Osteocyte (in vitro differentiated cells): Measurements from ENCODE around the gene MXI1. TPM values are rescaled to one million over a fixed set of nuclear protein-coding genes. Genes with fewer than 3 reads are reported as not detected.

Experiments
- DNase-seq: peaks from one replicate; pipeline ENCODE4 v3.0.0; 2021; ENCODE audit warnings: mixed read lengths; ENCODE audit not compliant: unreplicated experiment; ENCODE audit errors: extremely low spot score
- H3K27ac Mint-ChIP-seq: one replicate; pipeline ENCODE4 v1.8.0; 2021; ENCODE audit warnings: mild to moderate bottlenecking, mixed read lengths; ENCODE audit not compliant: unreplicated experiment
- H3K27me3 Mint-ChIP-seq: one replicate; pipeline ENCODE4 v1.8.0; 2021; ENCODE audit warnings: mixed read lengths; ENCODE audit not compliant: unreplicated experiment
- H3K36me3 Mint-ChIP-seq: one replicate; pipeline ENCODE4 v1.8.0; 2021; ENCODE audit warnings: mixed read lengths; ENCODE audit not compliant: unreplicated experiment
- H3K4me1 Mint-ChIP-seq: one replicate; pipeline ENCODE4 v1.8.0; 2021; ENCODE audit warnings: mixed read lengths; ENCODE audit not compliant: unreplicated experiment
- H3K4me3 Mint-ChIP-seq: one replicate; pipeline ENCODE4 v1.8.0; 2021; ENCODE audit warnings: mild to moderate bottlenecking, moderate library complexity, mixed read lengths; ENCODE audit not compliant: unreplicated experiment
- H3K9me3 Mint-ChIP-seq: one replicate; pipeline ENCODE4 v1.8.0; 2021; ENCODE audit warnings: mixed read lengths; ENCODE audit not compliant: unreplicated experiment
- CTCF ChIP-seq: fragments of 200-600 bp; sonication (generic); IDR thresholded peaks from 2 replicates; pipeline ENCODE4 v1.5.0; 2021; ENCODE audit warnings: antibody characterized with exemption, mild to moderate bottlenecking, moderate library complexity
- total RNA-seq: library from RNA; stranded (reverse); gene quantifications from 2 replicates; pipeline ENCODE4 v1.2.1, GENCODE V29; 2021

The MXI1 gene
- total RNA-seq, 1 donor from 2014 or later, result 32.2 TPM

- H3K9me3 Mint-ChIP-seq, result no peaks in the 10 kb centered on the region
- peaks cover 7% of the 10 kb centered on the region for H3K4me1 Mint-ChIP-seq
- no peak overlapping the region for H3K4me3 Mint-ChIP-seq
Measured at GRCh38 chr10:110168601-110169481, 38.6 kb upstream of the MXI1 start.

GRCh38 chr10:110169586-110169985 is 37.8 kb upstream of the MXI1 start:
- Mint-ChIP-seq H3K4me1 (peaks cover 7% of the 10 kb centered on the region), H3K36me3 (no peaks in the 10 kb centered on the region), H3K27ac (no peak overlapping the region), H3K4me3 (no peak overlapping the region), H3K27me3 (peaks cover 63% of the 10 kb centered on the region), H3K9me3 (no peaks in the 10 kb centered on the region)
- peak; percentile 30 for DNase-seq
- TF ChIP-seq CTCF, result no peak

More at GRCh38 chr10:110168601-110169481, 38.6 kb upstream of the MXI1 start:
- Mint-ChIP-seq H3K36me3 (no peaks in the 10 kb centered on the region), H3K27ac (no peak overlapping the region), H3K27me3 (peaks cover 68% of the 10 kb centered on the region)
- peak; percentile 56 for DNase-seq
- TF ChIP-seq CTCF, result no peak

GRCh38 chr10:110170142-110170971 is 37.0 kb upstream of the MXI1 start:
- TF ChIP-seq CTCF, result no peak
- Mint-ChIP-seq H3K27me3 (peaks cover 63% of the 10 kb centered on the region), H3K36me3 (no peaks in the 10 kb centered on the region), H3K9me3 (no peaks in the 10 kb centered on the region), H3K4me1 (peaks cover 7% of the 10 kb centered on the region), H3K4me3 (no peak overlapping the region), H3K27ac (no peak overlapping the region)
- peak; percentile 62 for DNase-seq

DNA sequence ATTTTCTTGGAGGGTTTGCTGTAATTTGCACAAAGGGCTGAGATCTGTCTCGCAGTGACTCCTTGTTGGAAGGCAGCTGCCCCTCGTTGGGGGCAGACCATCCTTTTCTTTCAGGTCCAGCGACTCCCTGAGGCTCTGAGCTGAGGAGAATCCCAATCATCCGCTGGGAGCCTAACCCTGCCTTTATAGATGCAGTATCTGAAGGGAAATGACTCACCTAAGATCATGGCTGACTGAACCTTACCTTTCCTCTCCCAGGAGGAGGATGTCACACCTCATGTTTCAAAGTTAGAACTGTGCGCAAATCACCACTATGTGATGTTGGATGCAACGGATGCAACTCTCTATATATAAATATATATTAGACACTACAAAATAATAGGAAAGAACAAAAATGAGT is 36.4 kb upstream of the MXI1 start:
- Mint-ChIP-seq H3K4me1 (peaks cover 7% of the 10 kb centered on the region), H3K36me3 (no peaks in the 10 kb centered on the region), H3K27ac (no peak overlapping the region), H3K27me3 (peaks cover 56% of the 10 kb centered on the region), H3K9me3 (no peaks in the 10 kb centered on the region), H3K4me3 (no peak overlapping the region)
- no peak for TF ChIP-seq CTCF
- DNase-seq, result peak; percentile 23

DNA sequence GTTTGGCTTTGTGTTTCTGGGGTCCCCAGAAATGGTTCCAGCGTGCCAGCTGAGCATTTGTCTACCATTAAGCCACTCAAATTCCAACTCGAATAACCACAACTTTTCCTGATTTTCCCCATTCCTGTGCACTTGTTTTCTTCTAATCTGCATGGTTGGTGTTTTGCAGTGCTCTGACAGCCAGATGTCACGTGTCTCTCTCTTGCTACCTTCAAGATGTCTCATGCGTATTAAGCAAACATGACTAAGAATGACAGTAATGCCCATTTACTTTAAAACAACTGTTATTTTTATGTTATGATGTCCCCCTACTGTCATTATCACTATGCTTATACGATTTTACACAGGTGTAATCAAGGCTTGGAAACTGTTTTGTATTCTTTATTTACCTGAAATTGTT is 35.2 kb upstream of the MXI1 start:
- no peak for TF ChIP-seq CTCF
- no peaks in the 10 kb centered on the region for H3K36me3 Mint-ChIP-seq
- H3K27me3 Mint-ChIP-seq, result peaks cover 51% of the 10 kb centered on the region
- H3K4me3 Mint-ChIP-seq, result no peak overlapping the region
- no peaks in the 10 kb centered on the region for H3K9me3 Mint-ChIP-seq
- no peak for DNase-seq
- no peak overlapping the region for H3K27ac Mint-ChIP-seq
- H3K4me1 Mint-ChIP-seq, result peaks cover 7% of the 10 kb centered on the region
